Measurements from ENCODE around the gene TTC28. TPM values are rescaled to one million over a fixed set of nuclear protein-coding genes. Genes with fewer than 3 reads are reported as not detected.
"Not testable (repeated sequence)": the region's sequence is repeated elsewhere in the genome, so short reads cannot be mapped to it uniquely, and the experiment has no call there.

Gene TTC28
- total RNA-seq, 3 donors from 2014 or later = 9.6 to 32.3 (median 13.2) TPM

DNA sequence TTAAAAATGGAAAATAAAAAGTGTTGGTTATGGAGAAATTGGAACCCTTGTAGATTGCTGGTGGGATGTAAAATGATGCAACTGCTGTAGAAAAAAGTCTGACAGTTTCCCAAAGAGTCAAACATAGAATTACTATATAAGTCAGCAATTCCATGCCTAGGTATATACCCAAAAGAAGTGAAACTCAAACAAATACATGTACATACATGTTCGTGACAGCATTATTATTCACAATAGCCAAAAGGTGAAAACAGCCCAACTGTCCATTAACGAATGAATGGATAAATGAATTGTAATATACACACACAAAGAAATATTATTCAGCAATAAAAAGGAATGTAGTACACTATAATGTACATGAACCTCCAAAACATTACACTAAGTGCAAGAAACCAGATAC is 116.0 kb downstream of the TTC28 start:
- Histone ChIP-seq H3K4me3 (no peak overlapping the region), H3K36me3 (ENCODE audit: low read depth) (no peaks in the 10 kb centered on the region), H3K9me3 (no peaks in the 10 kb centered on the region), H3K4me1 (ENCODE audit: low read depth) (no peaks in the 10 kb centered on the region)
- no peak for DNase-seq
- intact Hi-C loops (cut with DNase I, micrococcal nuclease) = no loop called here
- TF ChIP-seq, protein P1, sequence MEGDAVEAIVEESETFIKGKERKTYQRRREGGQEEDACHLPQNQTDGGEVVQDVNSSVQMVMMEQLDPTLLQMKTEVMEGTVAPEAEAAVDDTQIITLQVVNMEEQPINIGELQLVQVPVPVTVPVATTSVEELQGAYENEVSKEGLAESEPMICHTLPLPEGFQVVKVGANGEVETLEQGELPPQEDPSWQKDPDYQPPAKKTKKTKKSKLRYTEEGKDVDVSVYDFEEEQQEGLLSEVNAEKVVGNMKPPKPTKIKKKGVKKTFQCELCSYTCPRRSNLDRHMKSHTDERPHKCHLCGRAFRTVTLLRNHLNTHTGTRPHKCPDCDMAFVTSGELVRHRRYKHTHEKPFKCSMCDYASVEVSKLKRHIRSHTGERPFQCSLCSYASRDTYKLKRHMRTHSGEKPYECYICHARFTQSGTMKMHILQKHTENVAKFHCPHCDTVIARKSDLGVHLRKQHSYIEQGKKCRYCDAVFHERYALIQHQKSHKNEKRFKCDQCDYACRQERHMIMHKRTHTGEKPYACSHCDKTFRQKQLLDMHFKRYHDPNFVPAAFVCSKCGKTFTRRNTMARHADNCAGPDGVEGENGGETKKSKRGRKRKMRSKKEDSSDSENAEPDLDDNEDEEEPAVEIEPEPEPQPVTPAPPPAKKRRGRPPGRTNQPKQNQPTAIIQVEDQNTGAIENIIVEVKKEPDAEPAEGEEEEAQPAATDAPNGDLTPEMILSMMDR (IDR thresholded peaks at IDR 0.05) = no peak
- no peak for ATAC-seq

DNA sequence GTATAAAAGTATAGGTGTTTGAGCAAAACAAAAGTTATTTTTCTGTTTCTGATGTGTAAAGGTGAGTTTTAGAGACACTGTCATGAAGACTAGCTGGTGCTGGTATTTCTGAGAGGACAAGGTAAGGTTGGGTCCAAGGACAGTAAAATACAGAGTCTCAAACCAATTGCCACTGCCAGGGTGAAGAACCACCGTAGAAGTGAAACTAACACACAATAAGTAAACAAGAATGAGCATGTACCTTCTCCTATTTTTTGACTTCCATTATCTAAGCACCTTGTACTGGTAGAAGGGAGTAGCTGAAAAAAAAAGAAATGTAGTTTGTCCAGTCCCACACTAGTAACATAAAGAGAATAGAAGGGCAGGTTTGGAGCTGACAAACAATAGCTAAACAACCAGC is 117.3 kb downstream of the TTC28 start:
- ATAC-seq (no peak), DNase-seq (no peak)
- Histone ChIP-seq H3K36me3 (ENCODE audit: low read depth) (no peaks in the 10 kb centered on the region), H3K4me1 (ENCODE audit: low read depth) (no peaks in the 10 kb centered on the region), H3K4me3 (no peak overlapping the region), H3K9me3 (no peaks in the 10 kb centered on the region)
- intact Hi-C loops (cut with DNase I, micrococcal nuclease) = no loop called here
- TF ChIP-seq, protein P1 (IDR thresholded peaks at IDR 0.05) = no peak

DNA sequence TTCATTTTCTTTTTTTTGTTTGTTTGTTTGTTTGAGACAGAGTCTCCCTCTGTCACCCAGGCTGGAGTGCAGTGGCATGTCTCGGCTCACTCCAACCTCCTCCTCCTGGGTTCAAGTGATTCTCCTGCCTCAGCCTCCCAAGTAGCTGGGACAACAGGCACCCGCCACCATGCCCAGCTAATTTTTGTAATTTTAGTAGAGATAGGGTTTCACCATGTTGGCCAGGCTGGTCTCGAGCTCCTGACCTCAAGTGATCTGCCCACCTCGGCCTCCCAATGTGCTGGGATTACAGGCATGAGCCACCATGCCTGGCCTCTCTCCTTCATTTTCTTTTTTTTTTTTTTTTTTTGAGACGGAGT is 118.9 kb downstream of the TTC28 start:
- H3K9me3 ChIP-seq; H3K4me1 ChIP-seq (ENCODE audit: low read depth); ATAC-seq; DNase-seq; H3K4me3 ChIP-seq; H3K36me3 ChIP-seq (ENCODE audit: low read depth); intact Hi-C loops (cut with DNase I, micrococcal nuclease): not testable (repeated sequence)

DNA sequence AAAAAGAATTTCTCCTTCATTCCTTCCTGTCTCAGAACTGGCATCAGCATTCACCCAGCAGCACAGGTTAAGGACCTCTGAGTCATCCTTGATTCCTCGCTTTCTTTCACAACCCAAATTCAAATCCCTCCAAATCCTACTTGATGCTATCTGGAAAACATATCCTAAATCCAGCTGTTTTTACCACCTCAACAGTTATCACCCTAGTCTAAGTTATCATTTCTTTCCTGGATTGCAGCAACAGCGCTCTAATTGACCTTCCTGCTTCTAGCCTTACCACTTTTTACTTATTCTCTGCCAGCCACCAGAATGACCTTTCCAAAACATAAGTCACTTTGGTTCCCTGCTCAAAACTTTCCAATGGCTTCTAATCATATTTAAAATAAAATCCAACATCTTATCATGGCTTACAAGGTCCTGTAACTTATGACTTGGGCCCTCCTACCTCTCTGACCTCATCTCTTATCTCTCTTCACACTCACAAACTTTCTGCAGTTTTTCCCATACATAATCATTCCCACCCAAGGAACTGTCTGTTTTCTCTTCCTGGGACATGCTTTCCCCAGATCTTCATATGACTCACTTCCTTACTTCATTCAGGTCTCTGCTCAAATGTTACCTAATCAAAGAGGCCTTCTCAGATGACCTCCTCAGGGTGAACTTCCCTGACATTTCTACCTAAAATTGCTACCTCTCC is 119.4 kb downstream of the TTC28 start:
- Histone ChIP-seq H3K36me3 (ENCODE audit: low read depth) (no peaks in the 10 kb centered on the region), H3K4me1 (ENCODE audit: low read depth) (no peaks in the 10 kb centered on the region), H3K9me3 (no peaks in the 10 kb centered on the region), H3K4me3 (no peak overlapping the region)
- ATAC-seq = no peak
- no peak for DNase-seq
- intact Hi-C loops (cut with DNase I, micrococcal nuclease) = no loop called here
- TF ChIP-seq, protein P1 (IDR thresholded peaks at IDR 0.05) = no peak

DNA sequence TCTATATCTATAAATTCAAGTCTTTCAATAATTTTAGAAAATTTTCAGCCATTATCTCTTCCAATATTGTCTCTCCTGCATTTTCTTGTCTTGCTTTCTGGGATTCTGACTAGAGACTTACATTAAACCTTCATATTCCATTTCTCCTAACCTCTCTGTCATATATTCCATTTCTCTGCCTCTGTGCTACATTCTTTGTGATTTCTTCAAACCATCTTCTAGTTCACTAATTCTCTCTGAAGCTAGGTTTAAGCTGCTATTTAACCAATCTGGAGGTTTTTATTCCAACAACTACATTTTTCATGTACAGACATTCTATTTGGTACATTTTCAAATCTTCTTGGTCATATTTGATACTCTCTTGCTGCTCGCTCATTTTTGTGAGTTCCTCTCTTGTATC is 122.5 kb downstream of the TTC28 start:
- no peak overlapping the region for H3K4me3 ChIP-seq
- DNase-seq = no peak
- no peaks in the 10 kb centered on the region for H3K36me3 ChIP-seq (ENCODE audit: low read depth)
- H3K9me3 ChIP-seq = no peaks in the 10 kb centered on the region
- TF ChIP-seq, protein P1 (IDR thresholded peaks at IDR 0.05) = no peak
- no peak for ATAC-seq
- intact Hi-C loops (cut with DNase I, micrococcal nuclease) = no loop called here
- no peaks in the 10 kb centered on the region for H3K4me1 ChIP-seq (ENCODE audit: low read depth)

DNA sequence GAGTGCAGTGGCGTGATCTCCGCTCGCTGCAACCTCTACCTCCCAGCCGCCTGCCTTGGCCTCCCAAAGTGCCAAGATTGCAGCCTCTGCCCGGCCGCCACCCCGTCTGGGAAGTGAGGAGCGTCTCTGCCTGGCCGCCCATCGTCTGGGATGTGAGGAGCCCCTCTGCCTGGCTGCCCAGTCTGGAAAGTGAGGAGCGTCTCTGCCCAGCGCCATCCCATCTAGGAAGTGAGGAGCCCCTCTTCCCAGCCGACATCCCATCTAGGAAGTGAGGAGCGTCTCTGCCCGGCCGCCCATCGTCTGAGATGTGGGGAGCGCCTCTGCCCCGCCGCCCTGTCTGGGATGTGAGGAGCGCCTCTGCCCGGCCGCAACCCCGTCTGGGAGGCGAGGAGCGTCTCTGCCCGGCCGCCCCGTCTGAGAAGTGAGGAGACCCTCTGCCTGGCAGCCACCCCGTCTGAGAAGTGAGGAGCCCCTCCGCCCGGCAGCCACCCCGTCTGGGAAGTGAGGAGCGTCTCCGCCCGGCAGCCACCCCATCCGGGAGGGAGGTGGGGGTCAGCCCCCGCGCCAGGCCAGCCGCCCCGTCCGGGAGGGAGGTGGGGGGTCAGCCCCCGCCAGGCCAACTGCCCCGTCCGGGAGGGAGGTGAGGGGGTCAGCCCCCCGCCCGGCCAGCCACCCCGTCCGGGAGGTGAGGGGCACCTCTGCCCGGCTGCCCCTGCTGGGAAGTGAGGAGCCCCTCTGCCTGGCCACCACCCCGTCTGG is 126.4 kb downstream of the TTC28 start:
- H3K36me3 ChIP-seq (ENCODE audit: low read depth); H3K4me3 ChIP-seq; H3K4me1 ChIP-seq (ENCODE audit: low read depth); ATAC-seq; DNase-seq; H3K9me3 ChIP-seq; intact Hi-C loops (cut with DNase I, micrococcal nuclease): not testable (repeated sequence)

Measured in mucosa of descending colon (tissue), 3 donors.